Neuronal stem cell (in vitro differentiated cells): Measurements from ENCODE around the gene KCTD15. TPM values are rescaled to one million over a fixed set of nuclear protein-coding genes. Genes with fewer than 3 reads are reported as not detected.
A peak's percentile ranks its signal among the peaks of the same experiment; 100 is the strongest.

ENCODE experiments used
- DNase-seq: peaks from one replicate; pipeline ENCODE4 v3.0.0-alpha.2; 2013; ENCODE audit warnings: low spot score
- H2AFZ ChIP-seq: one replicate; pipeline ENCODE4 v1.6.1; 2013; ENCODE audit warnings: mild to moderate bottlenecking, low read length, inconsistent platforms
- H2AK5ac ChIP-seq: 2 replicates; pipeline ENCODE4 v1.6.1; 2013; ENCODE audit warnings: low read depth, mild to moderate bottlenecking, inconsistent platforms, low read length, moderate library complexity, mixed read lengths
- H2BK120ac ChIP-seq: 2 replicates; pipeline ENCODE4 v1.6.1; 2013; ENCODE audit warnings: low read depth, mild to moderate bottlenecking, inconsistent platforms, low read length, moderate library complexity, mixed read lengths
- H2BK12ac ChIP-seq: one replicate; pipeline ENCODE4 v1.6.1; 2013; ENCODE audit warnings: low read length, inconsistent platforms
- H2BK15ac ChIP-seq: 2 replicates; pipeline ENCODE4 v1.6.1; 2013; ENCODE audit warnings: mild to moderate bottlenecking, low read length, inconsistent platforms, mixed read lengths
- H2BK5ac ChIP-seq: one replicate; pipeline ENCODE4 v1.6.1; 2013; ENCODE audit warnings: inconsistent platforms, mild to moderate bottlenecking, low read length, moderate library complexity
- H3K14ac ChIP-seq: one replicate; pipeline ENCODE4 v1.6.1; 2013; ENCODE audit warnings: low read length, inconsistent platforms
- H3K18ac ChIP-seq: 2 replicates; pipeline ENCODE4 v1.6.1; 2013; ENCODE audit warnings: low read length, inconsistent platforms
- H3K23ac ChIP-seq: 2 replicates; pipeline ENCODE4 v1.6.1; 2013; ENCODE audit warnings: low read depth, mild to moderate bottlenecking, mixed read lengths, low read length, inconsistent platforms; ENCODE audit not compliant: poor library complexity
- H3K27ac ChIP-seq: replicated peaks from 3 replicates; pipeline ENCODE4 v1.5.1; 2013; ENCODE audit warnings: low read length, inconsistent platforms
- H3K27me3 ChIP-seq, 3 experiments: 2 replicates each; pipeline ENCODE4 v1.6.1; 2013; ENCODE audit warnings: low read length in 3 of 3, mild to moderate bottlenecking in 2 of 3, inconsistent platforms in 1 of 3, low read depth in 1 of 3, mixed read lengths in 1 of 3, moderate library complexity in 1 of 3; ENCODE audit not compliant: control insufficient read depth in 3 of 3, insufficient read depth in 3 of 3
- H3K36me3 ChIP-seq, 2 donors: replicated peaks in 1 of 2; 2 replicates each; pipeline ENCODE4 v1.6.1; 2013; ENCODE audit warnings: low read length in 2 of 2; ENCODE audit not compliant: control insufficient read depth in 2 of 2, insufficient read depth in 2 of 2
- H3K4ac ChIP-seq: 2 replicates; pipeline ENCODE4 v1.6.1; 2013; ENCODE audit warnings: inconsistent platforms, mild to moderate bottlenecking, low read length, moderate library complexity
- H3K4me1 ChIP-seq, 2 donors: 1 replicate in 1 of 2; 2 replicates in 1 of 2; pipeline ENCODE4 v1.6.1; 2013; ENCODE audit warnings: low read length in 2 of 2, low read depth in 1 of 2; ENCODE audit not compliant: control insufficient read depth in 2 of 2, insufficient read depth in 1 of 2
- H3K4me2 ChIP-seq: one replicate; pipeline ENCODE4 v1.6.1; 2013; ENCODE audit warnings: mild to moderate bottlenecking, low read length, inconsistent platforms; ENCODE audit not compliant: insufficient read depth, poor library complexity, severe bottlenecking
- H3K4me3 ChIP-seq, 2 donors: 2 replicates each; pipeline ENCODE4 v1.5.1; 2013; ENCODE audit warnings: low read length in 2 of 2, mild to moderate bottlenecking in 2 of 2, inconsistent platforms in 1 of 2, moderate library complexity in 1 of 2
- H3K79me1 ChIP-seq: one replicate; pipeline ENCODE4 v1.6.1; 2013; ENCODE audit warnings: low read depth, mild to moderate bottlenecking, inconsistent platforms, low read length, moderate library complexity
- H3K9ac ChIP-seq: one replicate; pipeline ENCODE4 v1.6.1; 2013; ENCODE audit warnings: mild to moderate bottlenecking, low read depth, low read length, inconsistent platforms; ENCODE audit not compliant: poor library complexity
- H3K9me3 ChIP-seq, 2 donors: replicated peaks in 1 of 2; 2 replicates each; pipeline versions ENCODE3 to v1.6.1; 2013; ENCODE audit warnings: low read length in 2 of 2, mild to moderate bottlenecking in 2 of 2, inconsistent platforms in 1 of 2, low read depth in 1 of 2, mixed read lengths in 1 of 2, moderate library complexity in 1 of 2; ENCODE audit not compliant: control insufficient read depth in 2 of 2, insufficient read depth in 1 of 2
- H4K8ac ChIP-seq: one replicate; pipeline ENCODE4 v1.6.1; 2013; ENCODE audit warnings: low read depth, mild to moderate bottlenecking, inconsistent platforms, low read length, moderate library complexity
- H4K91ac ChIP-seq: one replicate; pipeline ENCODE4 v1.6.1; 2013; ENCODE audit warnings: low read length, low read depth, mild to moderate bottlenecking, inconsistent platforms; ENCODE audit not compliant: poor library complexity
- WGBS, 2 donors: extraction: QIAGEN DNeasy Blood & Tissue Kit; methylation state at CpG; one replicate each; pipeline ENCODE4 v1.1.7; 2013; ENCODE audit warnings: missing lambda C conversion rate in 2 of 2, mixed read lengths in 1 of 2; ENCODE audit not compliant: insufficient read length in 2 of 2, insufficient replicate concordance in 1 of 2; ENCODE audit errors: extremely low coverage in 2 of 2; 5-methylcytosine and 5-hydroxymethylcytosine counted together
- polyA plus RNA-seq, 2 experiments: library from polyadenylated mRNA; stranded (reverse); fragments of 200-250 nt; gene quantifications; one replicate each; pipeline ENCODE4 v1.2.3, GENCODE V29; 2013

Gene KCTD15
- polyA plus RNA-seq (2013, experiment 1 of 2) = 20.7 TPM
- 20.9 TPM for polyA plus RNA-seq (2013, experiment 2 of 2)

GRCh38 chr19:33796164-33796875, at the start of gene KCTD15:
TSS of gene KCTD15 (plus strand) at chr19:33796870. CDS start at chr19:33800455, 3,585 bp downstream.
- Histone ChIP-seq H3K14ac (peak within 1 kb of the TSS; percentile 95), H2BK120ac (peak within 1 kb of the TSS; percentile 82), H3K27me3 (peaks cover 0 to 4% (median 0%) of the 10 kb centered on the region in 3 experiments), H2BK15ac (peak within 1 kb of the TSS; percentile 91), H2BK5ac (peak within 1 kb of the TSS; percentile 98), H2BK12ac (peak within 1 kb of the TSS; percentile 65), H3K4ac (peak within 1 kb of the TSS; percentile 67), H3K4me1 (peaks cover 10 to 15% of the 10 kb centered on the region in 2 donors), H2AK5ac (peak within 1 kb of the TSS; percentile 77), H3K9me3 (peaks cover 0 to 2% of the 10 kb centered on the region in 2 donors), H3K23ac (peak within 1 kb of the TSS; percentile 93), H3K18ac (peak within 1 kb of the TSS; percentile 99), H4K8ac (no peak within 1 kb of the TSS), H3K9ac (peak within 1 kb of the TSS; percentile 95), H3K4me3 (peak within 1 kb of the TSS; percentile 72 to 92), H3K79me1 (peaks cover 5% of the 10 kb centered on the region), H2AFZ (peak within 1 kb of the TSS; percentile 91), H4K91ac (no peak within 1 kb of the TSS), H3K27ac (peak within 1 kb of the TSS; percentile 97), H3K4me2 (peak within 1 kb of the TSS; percentile 96), H3K36me3 (peaks cover 10 to 29% of the 10 kb centered on the region in 2 donors)
- no CpG with 5 or more reads among the region's 92 CpGs for WGBS, 2 donors
- DNase-seq = peak; percentile 61

GRCh38 chr19:33747273-33747672, 49.4 kb upstream of the KCTD15 start:
- H3K9ac ChIP-seq = no peak overlapping the region
- no peaks in the 10 kb centered on the region for H3K9me3 ChIP-seq
- no peak overlapping the region for H3K4me3 ChIP-seq
- no peak for DNase-seq
- no peak overlapping the region for H3K14ac ChIP-seq
- no peak overlapping the region for H3K23ac ChIP-seq
- H3K27ac ChIP-seq = no peak overlapping the region
- H2AK5ac ChIP-seq = no peak overlapping the region
- no peaks in the 10 kb centered on the region for H3K79me1 ChIP-seq
- no peak overlapping the region for H4K8ac ChIP-seq
- H3K4me1 ChIP-seq = no peaks in the 10 kb centered on the region
- H4K91ac ChIP-seq = no peak overlapping the region
- H3K4ac ChIP-seq = no peak overlapping the region
- H3K4me2 ChIP-seq = no peak overlapping the region
- H3K27me3 ChIP-seq = peaks cover 0 to 5% (median 0%) of the 10 kb centered on the region in 3 experiments
- H3K18ac ChIP-seq = no peak overlapping the region
- no peak overlapping the region for H2BK5ac ChIP-seq
- no peak overlapping the region for H2BK15ac ChIP-seq
- no peak overlapping the region for H2BK12ac ChIP-seq
- no peak overlapping the region for H2BK120ac ChIP-seq
- no peaks in the 10 kb centered on the region for H3K36me3 ChIP-seq
- no peak overlapping the region for H2AFZ ChIP-seq
- WGBS, 2 donors = no CpG with 5 or more reads among the region's 4 CpGs

GRCh38 chr19:33748231-33748630, 48.4 kb upstream of the KCTD15 start:
- no peaks in the 10 kb centered on the region for H3K36me3 ChIP-seq
- H2BK15ac ChIP-seq = no peak overlapping the region
- H2BK12ac ChIP-seq = no peak overlapping the region
- H3K14ac ChIP-seq = no peak overlapping the region
- H3K27me3 ChIP-seq = peaks cover 0 to 5% (median 0%) of the 10 kb centered on the region in 3 experiments
- no peak overlapping the region for H3K9ac ChIP-seq
- H3K18ac ChIP-seq = peak overlapping the region; percentile 35
- H2BK5ac ChIP-seq = no peak overlapping the region
- no peak for DNase-seq
- H3K4ac ChIP-seq = no peak overlapping the region
- H3K27ac ChIP-seq = no peak overlapping the region
- H3K4me1 ChIP-seq = no peaks in the 10 kb centered on the region
- peak overlapping the region; percentile 26 for H2BK120ac ChIP-seq
- no CpG with 5 or more reads among the region's 8 CpGs for WGBS, 2 donors
- H3K4me3 ChIP-seq = no peak overlapping the region
- H3K79me1 ChIP-seq = no peaks in the 10 kb centered on the region
- H3K4me2 ChIP-seq = no peak overlapping the region
- peak overlapping the region; percentile 25 for H3K23ac ChIP-seq
- no peak overlapping the region for H2AFZ ChIP-seq
- no peak overlapping the region for H2AK5ac ChIP-seq
- H4K91ac ChIP-seq = no peak overlapping the region
- no peaks in the 10 kb centered on the region for H3K9me3 ChIP-seq
- H4K8ac ChIP-seq = no peak overlapping the region

- no peak overlapping the region for H2AK5ac ChIP-seq
- peaks cover 0 to 5% (median 0%) of the 10 kb centered on the region in 3 experiments for H3K27me3 ChIP-seq
These were observed 47.7 kb upstream of the KCTD15 start for GRCh38 chr19:33749016-33749415.

More at GRCh38 chr19:33749016-33749415, 47.7 kb upstream of the KCTD15 start:
- H2AFZ ChIP-seq = no peak overlapping the region
- H3K4me2 ChIP-seq = no peak overlapping the region
- H3K4ac ChIP-seq = no peak overlapping the region
- no peak overlapping the region for H4K8ac ChIP-seq
- H3K36me3 ChIP-seq = no peaks in the 10 kb centered on the region
- H3K27ac ChIP-seq = no peak overlapping the region
- H4K91ac ChIP-seq = no peak overlapping the region
- peak overlapping the region; percentile 28 for H3K18ac ChIP-seq
- no peaks in the 10 kb centered on the region for H3K4me1 ChIP-seq
- no peak for DNase-seq
- H2BK120ac ChIP-seq = no peak overlapping the region
- peak overlapping the region; percentile 56 for H3K14ac ChIP-seq
- H2BK5ac ChIP-seq = no peak overlapping the region
- H3K9me3 ChIP-seq = no peaks in the 10 kb centered on the region
- H2BK15ac ChIP-seq = no peak overlapping the region
- H3K4me3 ChIP-seq = no peak overlapping the region
- H3K9ac ChIP-seq = no peak overlapping the region
- no peaks in the 10 kb centered on the region for H3K79me1 ChIP-seq
- WGBS, 2 donors = no CpG with 5 or more reads among the region's 3 CpGs
- H3K23ac ChIP-seq = peak overlapping the region; percentile 43
- no peak overlapping the region for H2BK12ac ChIP-seq
